Pericardium fibroblast (primary cell): ENCODE measurements around the gene ZSCAN22. TPM values are rescaled to one million over a fixed set of nuclear protein-coding genes. Genes with fewer than 3 reads are reported as not detected.

Source experiments
- total RNA-seq: library from RNA; depleted of rRNA; stranded (reverse); fragments of >200 nt; gene quantifications from 2 replicates; pipeline ENCODE4 v1.2.3, GENCODE V29; 2015

ZSCAN22 gene
- total RNA-seq: 1.9 and 2.0 TPM in 2 replicates

DNA sequence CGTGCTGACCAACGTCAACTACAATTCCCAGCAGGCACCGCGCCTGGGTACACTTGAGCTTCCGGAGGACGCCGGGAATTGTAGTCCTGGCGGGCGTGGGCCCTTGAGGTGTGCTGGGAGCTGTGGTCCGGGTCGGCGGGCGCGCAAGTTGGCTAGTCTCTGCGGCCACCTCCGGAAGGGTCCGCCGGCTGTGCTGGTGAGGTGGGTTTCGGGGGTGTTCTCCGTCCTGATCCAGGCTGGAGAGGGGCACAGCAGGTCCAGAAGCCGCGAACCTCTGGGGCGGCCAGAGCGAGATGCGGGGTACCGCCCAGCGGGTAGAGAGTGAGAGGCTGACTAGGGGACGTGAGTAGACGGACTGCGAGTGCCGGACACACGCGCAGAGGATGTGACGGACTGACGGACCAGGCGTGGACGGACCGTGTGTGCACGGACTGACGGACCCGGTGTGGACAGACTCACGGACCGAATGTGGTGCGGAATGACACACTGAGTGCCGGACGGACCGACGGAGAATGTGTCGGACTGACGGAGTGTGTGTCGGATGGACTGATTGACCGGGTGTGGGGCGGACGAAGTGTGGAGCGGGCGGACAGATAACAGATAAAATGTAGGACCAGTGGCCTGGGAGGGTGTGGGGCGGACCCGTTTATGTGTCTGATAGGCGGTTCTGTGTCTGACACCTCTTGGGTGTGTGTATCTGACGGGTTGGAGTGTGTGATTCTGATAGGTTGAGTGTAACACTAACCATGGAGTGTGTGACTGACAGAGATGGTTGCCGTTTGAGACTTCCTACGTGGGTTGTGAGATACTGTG lies at the start of gene ZSCAN22:
Gene ZSCAN22, plus strand, starts transcription at position 81 of the 813 bp plus-strand sequence. CDS start 7,809 bp downstream, outside the sequence.

DNA sequence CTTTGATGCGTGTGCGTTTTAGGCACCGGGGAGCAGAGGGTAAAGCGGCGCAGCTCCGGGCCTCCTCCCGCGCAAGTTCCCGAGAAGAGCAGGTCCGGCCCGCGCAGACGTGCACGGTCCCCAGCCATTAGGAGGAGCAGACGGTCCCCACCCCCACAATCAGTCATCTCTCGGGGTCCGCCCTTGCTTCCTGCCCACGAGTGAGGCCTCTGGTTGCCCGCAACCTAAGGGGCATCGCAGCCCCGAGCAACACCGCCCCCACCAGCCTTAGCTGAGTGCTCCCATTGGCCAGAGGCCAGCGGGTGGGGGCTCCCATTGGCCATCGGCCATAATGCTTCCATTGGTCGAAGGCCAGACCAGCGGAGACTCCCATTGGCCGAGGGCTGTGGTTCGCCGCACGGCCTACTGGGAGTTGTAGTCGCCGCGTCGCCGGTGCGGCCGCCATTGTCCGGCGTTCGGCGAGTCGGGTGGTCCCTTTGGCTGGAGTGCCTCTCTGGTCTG lies 48.2 kb upstream of the ZSCAN22 start, which contains the start of gene ZNF8:
Gene ZNF8, plus strand, starts transcription at position 415 of the 501 bp plus-strand sequence. CDS start 127 bp downstream, outside the sequence.

DNA sequence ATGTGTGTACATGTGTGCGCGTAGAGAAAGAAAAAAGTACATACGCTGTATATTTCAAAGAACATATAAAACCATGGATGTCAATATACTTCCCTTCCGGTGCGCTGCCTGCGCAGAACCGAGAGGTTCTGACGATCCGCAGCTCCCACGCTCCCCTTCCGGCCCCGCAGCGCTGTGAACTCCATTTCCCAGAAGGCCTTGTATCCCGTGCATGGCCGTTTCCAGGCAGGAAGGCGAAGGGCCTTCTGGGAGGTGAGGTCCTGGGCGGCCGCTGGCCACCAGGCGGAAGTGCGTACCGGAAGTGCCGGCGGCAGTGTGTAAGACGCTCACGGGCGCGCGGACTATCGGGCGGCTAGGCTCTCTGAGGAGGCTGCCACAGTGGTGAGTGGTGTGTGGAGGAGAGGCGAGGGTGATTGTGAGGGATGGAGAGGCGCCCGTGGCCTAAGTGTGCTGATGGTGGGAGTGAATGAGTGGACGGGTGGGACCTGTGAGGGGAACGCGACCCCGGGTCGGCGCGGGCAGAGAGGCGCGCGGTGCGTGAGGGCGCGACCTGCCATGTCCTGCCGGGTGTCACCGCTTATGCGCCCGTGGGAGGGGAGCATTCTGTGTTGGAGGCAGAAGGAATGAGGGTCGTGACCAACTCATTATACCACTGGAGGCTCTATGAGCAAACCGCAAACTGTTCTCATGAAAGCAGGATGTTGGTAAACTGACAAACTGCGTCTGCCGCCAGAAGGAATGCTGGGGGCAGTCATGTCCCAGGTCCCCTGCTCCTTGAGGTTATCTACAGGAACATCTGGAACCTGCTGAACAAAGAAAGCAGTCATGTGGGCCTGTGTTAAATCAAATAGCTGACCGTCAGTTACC lies 21.5 kb upstream of the ZSCAN22 start, which contains the start of gene ERVK3-1:
Gene ERVK3-1, plus strand, starts transcription at position 313 of the 867 bp plus-strand sequence. CDS start 6,792 bp downstream, outside the sequence.

GRCh38 chr19:58352760-58353671 lies 26.2 kb downstream of the ZSCAN22 start, which contains the start of gene A1BG:
Gene A1BG (minus strand): TSS chr19:58353492. CDS start chr19:58353437, 55 bp downstream.

GRCh38 chr19:58362272-58362994 lies 35.6 kb downstream of the ZSCAN22 start, which contains the start of gene ZNF497:
Gene ZNF497 (minus strand): TSS chr19:58362751. CDS start chr19:58357635, 5,116 bp downstream.

GRCh38 chr19:58380662-58381459 lies 54.1 kb downstream of the ZSCAN22 start, which contains the start of gene ZNF837:
Gene ZNF837 (minus strand): TSS chr19:58381030. CDS start chr19:58369332, 11,698 bp downstream.

GRCh38 chr19:58386576-58387337 lies 60.0 kb downstream of the ZSCAN22 start, which contains the start of gene RPS5:
Gene RPS5 (plus strand): TSS chr19:58387269. CDS start chr19:58388138, 869 bp downstream.

Other genes starting within 250 kb of the ZSCAN22 start
- gene ZSCAN18, start 228.8 kb upstream of the ZSCAN22 start, total RNA-seq: 34.6 and 41.3 TPM in 2 replicates
- gene ZNF329, start 176.2 kb upstream of the ZSCAN22 start, total RNA-seq: 9.1 and 10.0 TPM in 2 replicates
- gene ZNF274, start 143.9 kb upstream of the ZSCAN22 start, total RNA-seq: 14.6 and 18.6 TPM in 2 replicates
- gene ZNF544, start 98.1 kb upstream of the ZSCAN22 start, total RNA-seq: 21.0 and 23.2 TPM in 2 replicates
- gene ZNF8, start 48.0 kb upstream of the ZSCAN22 start, total RNA-seq: 4.3 and 6.6 TPM in 2 replicates
- 34.7 and 40.5 TPM in 2 replicates for gene ERVK3-1, start 21.6 kb upstream of the ZSCAN22 start, total RNA-seq
- 16.1 and 31.5 TPM in 2 replicates for gene A1BG, start 26.5 kb downstream of the ZSCAN22 start, total RNA-seq
- gene ZNF497, start 35.8 kb downstream of the ZSCAN22 start, total RNA-seq: 0.17 and 0.47 TPM in 2 replicates
- gene ZNF837, start 54.0 kb downstream of the ZSCAN22 start, total RNA-seq: 3.3 and 7.1 TPM in 2 replicates
- 2,866 and 3,935 TPM in 2 replicates for gene RPS5, start 60.3 kb downstream of the ZSCAN22 start, total RNA-seq
- gene RNF225, start 68.7 kb downstream of the ZSCAN22 start, total RNA-seq: 0.09 TPM in 1 of 2 replicates, not detected in the other
- gene ZNF584, start 81.7 kb downstream of the ZSCAN22 start, total RNA-seq: 9.0 and 18.3 TPM in 2 replicates
- gene ZNF132, start 113.2 kb downstream of the ZSCAN22 start, total RNA-seq: 3.8 and 4.4 TPM in 2 replicates
- 6.2 and 7.1 TPM in 2 replicates for gene ZNF324B, start 124.6 kb downstream of the ZSCAN22 start, total RNA-seq
- gene ZNF324, start 140.1 kb downstream of the ZSCAN22 start, total RNA-seq: 9.4 and 10.4 TPM in 2 replicates
- 14.0 and 15.7 TPM in 2 replicates for gene ZNF446, start 149.4 kb downstream of the ZSCAN22 start, total RNA-seq
- gene SLC27A5, start 185.0 kb downstream of the ZSCAN22 start, total RNA-seq: 2.8 and 3.0 TPM in 2 replicates
- 15.2 and 15.5 TPM in 2 replicates for gene ZBTB45, start 192.8 kb downstream of the ZSCAN22 start, total RNA-seq
- gene TRIM28, start 217.1 kb downstream of the ZSCAN22 start, total RNA-seq: 231 and 262 TPM in 2 replicates
- 106 and 140 TPM in 2 replicates for gene CHMP2A, start 228.1 kb downstream of the ZSCAN22 start, total RNA-seq
- gene UBE2M, start 231.6 kb downstream of the ZSCAN22 start, total RNA-seq: 22.0 and 27.4 TPM in 2 replicates
- gene MZF1, start 246.3 kb downstream of the ZSCAN22 start, total RNA-seq: 11.6 and 18.3 TPM in 2 replicates